H1 (cell line): ENCODE data around the gene GPA33. TPM values are rescaled to one million over a fixed set of nuclear protein-coding genes. Genes with fewer than 3 reads are reported as not detected.

Experiments used
- CTCF ChIA-PET: fragments of 300-600 bp; sonication (Branson Sonifier 250); formaldehyde crosslinking; loops from one replicate; lab custom pipeline; 2021; ENCODE audit not compliant: partially characterized antibody; lab: Charles Lee
- POLR2A ChIA-PET: fragments of 300-600 bp; sonication (Branson Sonifier 250); formaldehyde crosslinking; loops from one replicate; lab custom pipeline; 2021; ENCODE audit warnings: inconsistent platforms; ENCODE audit not compliant: partially characterized antibody; lab: Charles Lee
- DNase-seq, 2 experiments: peaks; one replicate each; pipeline versions ENCODE4 v3.0.0 to v3.0.0-alpha.2; 2010 to 2022; ENCODE audit warnings: low spot score in 2 of 2, low read depth in 1 of 2, mixed read lengths in 1 of 2
- FAIRE-seq: peaks from 2 replicates; lab custom pipeline; 2011; peaks lifted over from hg19 to GRCh38; lab: Jason Lieb, UNC
- H2AFZ ChIP-seq: 2 replicates; pipeline ENCODE4 v1.8.1; 2012; ENCODE audit warnings: low read length, inconsistent platforms
- H2AK5ac ChIP-seq: 2 replicates; pipeline ENCODE4 v1.6.1; 2013; ENCODE audit warnings: low read depth, low read length
- H2BK120ac ChIP-seq: replicated peaks from 2 replicates; pipeline ENCODE3; 2013; ENCODE audit warnings: low read depth, low read length, inconsistent platforms
- H2BK12ac ChIP-seq: 2 replicates; pipeline ENCODE4 v1.6.1; 2013; ENCODE audit warnings: low read depth, low read length
- H2BK15ac ChIP-seq: 2 replicates; pipeline ENCODE4 v1.6.1; 2013; ENCODE audit warnings: low read length
- H2BK20ac ChIP-seq: 2 replicates; pipeline ENCODE4 v1.6.1; 2013; ENCODE audit warnings: low read length
- H2BK5ac ChIP-seq: 2 replicates; pipeline ENCODE4 v1.6.1; 2013; ENCODE audit warnings: low read depth, low read length
- H3K14ac ChIP-seq: 2 replicates; pipeline ENCODE4 v1.6.1; 2013; ENCODE audit warnings: inconsistent platforms; ENCODE audit not compliant: insufficient read length
- H3K18ac ChIP-seq: 2 replicates; pipeline ENCODE4 v1.6.1; 2013; ENCODE audit warnings: low read length; ENCODE audit errors: extremely low read depth
- H3K23ac ChIP-seq: 2 replicates; pipeline ENCODE4 v1.6.1; 2013; ENCODE audit warnings: inconsistent platforms; ENCODE audit not compliant: insufficient read length
- H3K23me2 ChIP-seq: 2 replicates; pipeline ENCODE4 v1.6.1; 2013; ENCODE audit warnings: low read depth, low read length
- H3K27ac ChIP-seq: 2 replicates; pipeline ENCODE4 v1.6.1; 2011; ENCODE audit warnings: low read depth, low read length, inconsistent platforms
- H3K27me3 ChIP-seq, 4 experiments: replicated peaks in 1 of 4; 1 replicate in 1 of 4; 2 replicates in 3 of 4; pipeline versions ENCODE4 v1.6.1 to v1.8.1; 2011 to 2013; ENCODE audit warnings: low read length in 3 of 4, mild to moderate bottlenecking in 3 of 4, inconsistent platforms in 2 of 4, mixed read lengths in 2 of 4, moderate library complexity in 1 of 4; ENCODE audit not compliant: control insufficient read depth in 3 of 4, insufficient read depth in 3 of 4; ENCODE audit errors: extremely low read depth in 1 of 4
- H3K36me3 ChIP-seq, 4 experiments: 2 replicates each; pipeline versions ENCODE4 v1.6.1 to v1.8.1; 2011 to 2013; ENCODE audit warnings: mild to moderate bottlenecking in 4 of 4, low read length in 3 of 4, moderate library complexity in 2 of 4, control low read depth in 1 of 4, inconsistent platforms in 1 of 4; ENCODE audit not compliant: insufficient read depth in 4 of 4, control insufficient read depth in 2 of 4
- H3K4ac ChIP-seq: replicated peaks from 2 replicates; pipeline ENCODE3; 2013; ENCODE audit warnings: low read length, low read depth, mixed read lengths, inconsistent platforms; ENCODE audit not compliant: insufficient read length
- H3K4me1 ChIP-seq, 4 experiments: replicated peaks in 1 of 4; 1 replicate in 1 of 4; 2 replicates in 3 of 4; pipeline versions ENCODE4 v1.6.1 to v1.8.1; 2011 to 2013; ENCODE audit warnings: low read length in 3 of 4, inconsistent platforms in 2 of 4, mixed read lengths in 1 of 4; ENCODE audit not compliant: insufficient read depth in 4 of 4, control insufficient read depth in 3 of 4
- H3K4me2 ChIP-seq, 2 experiments: 2 replicates each; pipeline versions ENCODE4 v1.6.1 to v1.8.1; 2011 to 2013; ENCODE audit warnings: low read depth in 2 of 2, low read length in 2 of 2, control low read depth in 1 of 2, inconsistent platforms in 1 of 2, mild to moderate bottlenecking in 1 of 2; ENCODE audit not compliant: insufficient read depth in 1 of 2
- H3K4me3 ChIP-seq, 4 experiments: fragments of 200-600, 300-600 bp in 1 of 4; sonication (generic), shearing (Covaris generic), sonication (Bioruptor Twin) in 1 of 4; 2 replicates each; pipeline versions ENCODE4 v1.5.1 to v1.8.1; 2011 to 2016; ENCODE audit warnings: low read length in 4 of 4, low read depth in 3 of 4, control low read depth in 2 of 4, inconsistent platforms in 2 of 4, mild to moderate bottlenecking in 2 of 4, mixed read lengths in 1 of 4, moderate library complexity in 1 of 4; ENCODE audit not compliant: insufficient read depth in 2 of 4; ENCODE audit errors: extremely low read depth in 1 of 4
- H3K56ac ChIP-seq: replicated peaks from 2 replicates; pipeline ENCODE3; 2013; ENCODE audit warnings: low read depth, mild to moderate bottlenecking, mixed read lengths, low read length, inconsistent platforms; ENCODE audit not compliant: insufficient read length
- H3K79me1 ChIP-seq: 2 replicates; pipeline ENCODE4 v1.6.1; 2013; ENCODE audit warnings: low read depth, low read length, control low read depth
- H3K79me2 ChIP-seq, 2 experiments: 2 replicates each; pipeline versions ENCODE4 v1.6.1 to v1.8.1; 2012 to 2013; ENCODE audit warnings: low read length in 2 of 2, mild to moderate bottlenecking in 2 of 2, inconsistent platforms in 1 of 2; ENCODE audit not compliant: insufficient read depth in 2 of 2, control insufficient read depth in 1 of 2
- H3K9ac ChIP-seq, 4 experiments: replicated peaks in 1 of 4; 1 replicate in 1 of 4; 2 replicates in 3 of 4; pipeline versions ENCODE4 v1.6.1 to v1.8.1; 2011 to 2013; ENCODE audit warnings: low read depth in 3 of 4, low read length in 3 of 4, control low read depth in 2 of 4, mild to moderate bottlenecking in 2 of 4, moderate library complexity in 2 of 4, inconsistent platforms in 1 of 4; ENCODE audit errors: extremely low read depth in 1 of 4
- H3K9me3 ChIP-seq, 2 experiments: 2 replicates each; pipeline versions ENCODE4 v1.6.1 to v1.8.1; 2012 to 2013; ENCODE audit warnings: mild to moderate bottlenecking in 2 of 2, moderate library complexity in 2 of 2, control low read depth in 1 of 2, inconsistent platforms in 1 of 2, low read depth in 1 of 2, low read length in 1 of 2, mixed read lengths in 1 of 2; ENCODE audit not compliant: insufficient read depth in 2 of 2
- H4K20me1 ChIP-seq, 2 experiments: replicated peaks in 1 of 2; 2 replicates each; pipeline versions ENCODE3 to v1.8.1; 2011 to 2013; ENCODE audit warnings: inconsistent platforms in 2 of 2, low read length in 2 of 2, mild to moderate bottlenecking in 1 of 2; ENCODE audit not compliant: insufficient read depth in 2 of 2, control insufficient read depth in 1 of 2
- H4K5ac ChIP-seq: 2 replicates; pipeline ENCODE4 v1.6.1; 2013; ENCODE audit warnings: low read length, low read depth, mixed read lengths, inconsistent platforms; ENCODE audit not compliant: insufficient read length
- H4K8ac ChIP-seq: 2 replicates; pipeline ENCODE4 v1.8.0; 2013; ENCODE audit warnings: mild to moderate bottlenecking, moderate library complexity, low read length, inconsistent platforms; ENCODE audit not compliant: insufficient read depth; ENCODE audit errors: extremely low read depth
- H4K91ac ChIP-seq: replicated peaks from 2 replicates; pipeline ENCODE3; 2013; ENCODE audit warnings: low read length, mixed read lengths, inconsistent platforms; ENCODE audit not compliant: insufficient read length
- ATF2 ChIP-seq: IDR thresholded peaks from 2 replicates; pipeline ENCODE4 v1.6.1; 2012; ENCODE audit warnings: low read length, inconsistent platforms
- ATF3 ChIP-seq: IDR thresholded peaks from 2 replicates; pipeline ENCODE4 v1.6.1; 2011; ENCODE audit warnings: low read depth, mild to moderate bottlenecking, low read length; ENCODE audit not compliant: insufficient read depth
- CEBPB ChIP-seq: IDR thresholded peaks from 2 replicates; pipeline ENCODE4 v1.6.1; 2012; ENCODE audit warnings: low read depth, low read length
- CTCF ChIP-seq, 3 experiments: IDR thresholded peaks; 1 replicate in 2 of 3; 2 replicates in 1 of 3; pipeline versions ENCODE4 v1.5.1 to v1.6.1; 2011; ENCODE audit warnings: low read length in 3 of 3, mild to moderate bottlenecking in 3 of 3, inconsistent platforms in 2 of 3, low read depth in 1 of 3, moderate library complexity in 1 of 3; ENCODE audit not compliant: insufficient read depth in 1 of 3; ENCODE audit errors: control extremely low read depth in 1 of 3
- EGR1 ChIP-seq: IDR thresholded peaks from 2 replicates; pipeline ENCODE4 v1.6.1; 2011; ENCODE audit warnings: low read depth, low read length, borderline replicate concordance
- FOSL1 ChIP-seq: IDR thresholded peaks from 2 replicates; pipeline ENCODE4 v1.6.1; 2011; ENCODE audit warnings: mild to moderate bottlenecking, low read depth, low read length, moderate library complexity; ENCODE audit not compliant: insufficient read depth
- RXRA ChIP-seq: IDR thresholded peaks from 2 replicates; pipeline ENCODE4 v1.6.1; 2011; ENCODE audit warnings: low read depth, mild to moderate bottlenecking, low read length, moderate library complexity; ENCODE audit not compliant: insufficient read depth
- SRF ChIP-seq: IDR thresholded peaks from 2 replicates; pipeline ENCODE4 v1.6.1; 2011; ENCODE audit warnings: mild to moderate bottlenecking, low read depth, low read length, moderate library complexity
- WGBS, 2 experiments: shearing (Covaris generic) in 1 of 2; methylation state at CpG; one replicate each; pipeline versions ENCODE4 v1.1.6 to v1.1.7; 2013 to 2015; ENCODE audit warnings: low lambda C conversion rate in 2 of 2, mixed read lengths in 2 of 2, inconsistent platforms in 1 of 2, low coverage in 1 of 2, missing lambda C conversion rate in 1 of 2; ENCODE audit not compliant: insufficient replicate concordance in 2 of 2, insufficient coverage in 1 of 2, insufficient read length in 1 of 2; ENCODE audit errors: extremely low coverage in 1 of 2, missing lambda C conversion rate in 1 of 2; 5-methylcytosine and 5-hydroxymethylcytosine counted together
- polyA plus RNA-seq, 7 experiments: library from polyadenylated mRNA; depleted of rRNA in 3 of 7; stranded (reverse) in 5 of 7; unstranded in 2 of 7; fragments of >200 nt in 5 of 7; fragments of 200-250 nt in 2 of 7; gene quantifications; 1 replicate in 5 of 7; 2 replicates in 1 of 7; 4 replicates in 1 of 7; pipeline versions ENCODE4 v1.2.1 to v1.2.3, GENCODE V29; 2011 to 2013; ENCODE audit warnings: missing spikeins in 2 of 7, mixed read lengths in 2 of 7
- total RNA-seq: library from RNA; stranded (reverse); fragmentation: NEBNext Ultra II Directional; extraction: Animal tissue kit (Norgen Biotek cat#: 25700); gene quantifications from 2 replicates; pipeline ENCODE4 v1.2.1, GENCODE V29; 2021

The GPA33 gene
- total and polyA plus RNA-seq, 2 of the 8 experiments (the other 6 are each of a cell fraction or from before 2014, with no cell fraction given) = 0.19 to 0.67 TPM

GRCh38 chr1:167109125-167109524 is 18.9 kb upstream of the GPA33 start:
- 95% methylated on average over 2 of the region's 2 CpGs; no CpG with 5 or more reads in 1 of the 2 experiments for WGBS, 2 experiments
- ChIA-PET CTCF (interaction anchor here (0.9 to 1.7 kb wide), 8 partner anchors 10 to 88 kb away, joined by 3 to 5 read pairs (median 3); no protein-coding TSS in a partner anchor), POLR2A (interaction anchor here (1.3 to 2.3 kb wide), 3 partner anchors 12 to 111 kb away, joined by 3 to 7 read pairs (median 5); partner anchors contain the start of gene POU2F1)
- no peak overlapping the region for H4K91ac ChIP-seq
- no peaks in the 10 kb centered on the region for H4K20me1 ChIP-seq
- H2BK20ac ChIP-seq = no peak overlapping the region
- H3K4me2 ChIP-seq = no peak overlapping the region
- no peak overlapping the region for H3K23ac ChIP-seq
- H2BK120ac ChIP-seq = no peak overlapping the region
- no peak overlapping the region; the same call in 1 of the 2 replicates for H2BK15ac ChIP-seq
- no peak overlapping the region for H3K4me3 ChIP-seq
- H3K27ac ChIP-seq = no peak overlapping the region
- peaks cover 0 to 11% (median 2%) of the 10 kb centered on the region in 4 experiments; a peak in 4 of 7 replicates for H3K4me1 ChIP-seq
- H4K5ac ChIP-seq = no peak overlapping the region
- no peaks in the 10 kb centered on the region for H3K36me3 ChIP-seq
- no peak overlapping the region for H2AK5ac ChIP-seq
- H3K9me3 ChIP-seq = no peaks in the 10 kb centered on the region
- no peaks in the 10 kb centered on the region for H3K79me2 ChIP-seq
- peak overlapping the region; percentile 35; the same call in 1 of the 2 replicates for H4K8ac ChIP-seq
- H3K79me1 ChIP-seq = no peaks in the 10 kb centered on the region
- H3K56ac ChIP-seq = no peak overlapping the region
- no peaks in the 10 kb centered on the region for H3K23me2 ChIP-seq
- H3K18ac ChIP-seq = peak overlapping the region; percentile 39; the same call in 1 of the 2 replicates
- H2AFZ ChIP-seq = no peak overlapping the region
- no peak overlapping the region for H3K14ac ChIP-seq
- H2BK5ac ChIP-seq = no peak overlapping the region
- H3K27me3 ChIP-seq = no peaks in the 10 kb centered on the region
- H3K9ac ChIP-seq = no peak overlapping the region
- no peak overlapping the region for H2BK12ac ChIP-seq
- no peak for FAIRE-seq
- no peak overlapping the region for H3K4ac ChIP-seq
- no peak for DNase-seq
- TF ChIP-seq CEBPB = no peak
- TF ChIP-seq ATF2 = no peak
- no peak for TF ChIP-seq RXRA
- TF ChIP-seq SRF = no peak
- TF ChIP-seq FOSL1 = no peak
- no peak for TF ChIP-seq CTCF (IDR thresholded peaks at IDR 0.05; ENCODE audit: control extremely low read depth in 1 of 3, insufficient read depth in 1 of 3, low read depth in 1 of 3, low read length in 3 of 3)
- TF ChIP-seq ATF3 = no peak
- no peak for TF ChIP-seq EGR1
